ENCODE results near the gene ARHGEF3.
"Not testable (repeated sequence)": the region's sequence is repeated elsewhere in the genome, so short reads cannot be mapped to it uniquely, and the experiment has no call there.

ARHGEF3 gene

DNA sequence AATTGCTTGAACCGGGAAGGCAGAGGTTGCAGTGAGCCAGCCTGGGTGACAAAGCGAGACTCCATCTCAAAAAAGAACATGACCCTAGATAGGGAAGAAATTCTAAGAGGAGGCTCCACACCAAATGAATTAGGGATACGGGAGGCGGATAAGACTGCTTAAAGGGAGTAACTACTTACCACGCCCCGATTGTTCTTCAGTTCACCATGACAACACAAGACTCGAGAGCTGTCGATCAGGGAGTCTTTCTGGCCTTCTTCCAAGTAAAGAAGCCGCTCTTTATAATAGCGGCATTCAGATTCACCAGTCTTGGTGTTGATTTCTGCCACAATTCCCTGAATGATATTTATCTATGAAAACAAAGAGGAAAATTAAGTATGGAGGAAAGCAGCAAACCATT, 64.7 kb downstream of the ARHGEF3 start:
- DNase-seq (ENCODE audit: low read depth): no peak

DNA sequence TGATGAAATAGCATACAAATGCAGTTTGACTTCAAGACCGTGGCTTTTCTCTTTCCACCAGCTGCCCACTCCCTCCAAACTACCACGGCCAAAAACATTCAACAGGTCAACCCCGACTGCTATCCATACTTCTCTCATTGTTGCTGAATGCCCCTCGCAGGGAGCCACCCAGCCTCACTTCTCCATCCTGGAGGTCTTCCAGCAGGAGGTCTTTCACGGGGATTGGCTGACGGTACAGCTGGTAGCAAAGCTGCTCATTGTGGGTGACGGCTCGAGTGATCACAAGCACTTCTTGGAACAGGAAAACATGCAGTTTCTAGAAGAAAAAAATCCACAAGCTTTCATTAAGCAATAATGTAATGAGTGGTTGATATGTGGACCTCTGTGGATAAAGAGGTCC, 69.6 kb downstream of the ARHGEF3 start:
- no peak for DNase-seq (ENCODE audit: low read depth)

DNA sequence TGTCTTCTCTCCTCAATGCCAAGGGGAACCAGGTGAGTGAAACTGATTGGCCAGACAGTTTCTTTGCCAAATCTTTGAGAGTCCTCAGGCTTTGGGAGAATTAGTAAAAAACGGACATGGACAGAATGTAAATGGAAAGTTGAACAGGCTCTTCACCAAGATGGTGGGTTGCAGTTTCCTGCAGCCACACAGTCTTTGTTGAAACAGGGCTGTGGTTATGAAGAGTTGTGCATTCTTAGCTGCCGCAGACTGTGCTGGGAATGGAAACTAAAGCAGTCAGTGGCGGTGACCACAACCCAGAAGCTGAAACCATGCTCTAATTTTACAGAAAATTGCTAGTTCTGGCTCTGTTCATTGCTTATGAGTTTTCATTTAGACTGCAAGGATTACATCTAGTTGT, 76.6 kb downstream of the ARHGEF3 start:
- DNase-seq (ENCODE audit: low read depth): peak; percentile 38

DNA sequence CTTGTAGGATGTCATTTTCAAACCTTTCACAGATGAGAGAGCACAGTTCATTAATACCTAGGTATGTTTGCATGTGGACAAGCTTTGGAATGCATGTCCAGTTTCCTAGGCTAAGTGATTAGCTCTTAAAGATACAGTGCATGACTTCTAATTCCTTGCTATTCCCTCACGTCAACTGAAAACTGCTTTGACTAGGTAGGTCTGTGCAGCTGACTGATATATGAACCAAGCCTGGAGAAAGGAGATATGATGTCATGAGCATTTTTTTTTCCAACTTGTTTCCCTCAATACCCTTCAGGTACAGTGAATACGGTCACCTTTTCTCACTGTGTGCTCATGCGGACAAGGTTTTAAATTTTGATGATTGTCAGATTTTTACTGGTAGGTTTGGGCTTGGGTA, 77.1 kb downstream of the ARHGEF3 start:
- no peak for DNase-seq (ENCODE audit: low read depth)

DNA sequence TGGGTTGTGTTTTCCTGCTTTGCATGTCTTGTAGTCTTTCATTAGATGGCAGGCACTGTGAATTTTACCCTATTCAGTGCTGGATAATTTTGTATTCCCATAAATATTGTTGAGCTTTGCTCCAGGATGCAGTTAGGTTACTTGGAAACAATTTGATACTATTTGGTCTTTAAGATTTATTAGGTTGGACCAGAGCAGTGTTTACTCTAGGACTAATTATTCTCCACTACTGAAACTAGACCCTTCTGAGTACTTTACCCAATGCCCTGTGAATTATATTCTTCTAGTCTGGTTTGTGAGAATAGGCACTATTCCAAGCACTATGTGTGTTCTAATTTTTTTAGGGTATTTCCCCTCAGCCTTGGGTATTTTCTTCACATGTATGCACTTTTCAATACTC, 80.9 kb downstream of the ARHGEF3 start:
- no peak for DNase-seq (ENCODE audit: low read depth)

DNA sequence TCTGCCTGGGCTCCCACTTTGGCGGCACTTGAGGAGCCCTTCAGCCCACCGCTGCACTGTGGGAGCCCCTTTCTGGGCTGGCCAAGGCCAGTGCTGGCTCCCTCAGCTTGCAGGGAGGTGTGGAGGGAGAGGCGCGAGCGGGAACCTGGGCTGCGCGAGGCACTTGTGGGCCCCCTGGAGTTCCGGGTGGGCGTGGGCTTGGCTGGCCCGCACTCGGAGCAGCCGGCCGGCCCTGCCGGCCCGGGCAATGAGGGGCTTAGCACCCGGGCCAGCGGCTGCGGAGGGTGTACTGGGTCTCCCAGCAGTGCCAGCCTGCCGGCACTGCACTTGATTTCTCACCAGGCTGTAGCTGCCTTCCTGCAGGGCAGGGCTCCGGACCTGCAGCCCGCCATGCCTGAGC, 82.9 kb downstream of the ARHGEF3 start:
- DNase-seq (ENCODE audit: low read depth): not testable (repeated sequence)

DNA sequence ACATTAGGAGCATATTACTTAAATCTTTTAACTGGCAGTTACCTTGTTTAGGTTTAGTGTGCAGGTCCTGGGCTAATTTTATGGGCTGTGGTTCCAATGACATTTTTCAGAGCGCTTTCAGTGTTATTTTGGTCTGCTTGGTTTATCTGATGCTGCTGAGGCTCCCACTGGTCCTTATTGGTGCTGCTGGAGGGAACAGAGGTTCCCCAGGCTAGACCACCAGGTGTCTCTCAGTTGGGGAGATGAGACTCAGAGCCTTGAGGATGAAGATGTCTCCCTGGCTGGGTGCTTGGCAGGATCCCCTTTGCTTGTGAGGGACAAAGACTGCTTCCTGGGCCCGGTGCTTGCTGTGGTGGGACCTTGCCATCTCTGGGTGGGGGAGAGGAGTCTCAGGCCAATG, 90.4 kb downstream of the ARHGEF3 start:
- DNase-seq (ENCODE audit: low read depth): no peak

DNA sequence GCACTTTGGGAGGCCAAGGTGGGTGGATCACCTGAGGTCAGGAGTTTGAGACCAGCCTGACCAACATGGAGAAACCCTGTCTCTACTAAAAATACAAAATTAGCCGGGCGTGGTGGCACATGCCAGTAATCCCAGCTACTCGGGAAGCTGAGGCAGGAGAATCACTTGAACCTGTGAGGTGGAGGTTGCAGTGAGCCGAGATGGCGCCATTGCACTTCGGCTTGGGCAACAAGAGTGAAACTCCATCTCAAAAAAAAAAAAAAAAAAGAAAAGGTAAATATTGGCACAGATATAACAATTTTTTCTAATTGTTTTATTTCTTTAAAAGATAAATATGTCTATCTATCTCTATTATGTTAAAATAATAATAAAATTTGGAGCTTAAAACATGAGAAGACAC, 94.3 kb downstream of the ARHGEF3 start:
- DNase-seq (ENCODE audit: low read depth): not testable (repeated sequence)

DNA sequence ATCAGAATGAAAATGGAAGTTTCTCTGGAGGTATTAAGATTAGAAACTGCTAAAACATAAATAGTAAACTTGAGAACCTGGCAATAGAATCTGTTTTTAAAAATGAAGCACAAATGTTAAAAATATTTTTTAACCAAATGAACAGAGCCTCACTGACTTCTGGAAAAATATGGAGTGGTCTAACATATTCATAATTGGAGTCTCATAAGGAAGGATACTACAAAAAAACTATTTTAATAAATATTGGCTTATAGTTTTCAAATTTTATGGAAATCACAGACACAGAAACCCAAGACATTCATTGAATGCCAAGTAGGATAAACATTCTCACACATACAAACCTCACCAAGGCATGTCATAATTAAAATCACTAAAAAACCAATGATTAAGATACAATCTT, 95.1 kb downstream of the ARHGEF3 start:
- DNase-seq (ENCODE audit: low read depth): no peak

DNA sequence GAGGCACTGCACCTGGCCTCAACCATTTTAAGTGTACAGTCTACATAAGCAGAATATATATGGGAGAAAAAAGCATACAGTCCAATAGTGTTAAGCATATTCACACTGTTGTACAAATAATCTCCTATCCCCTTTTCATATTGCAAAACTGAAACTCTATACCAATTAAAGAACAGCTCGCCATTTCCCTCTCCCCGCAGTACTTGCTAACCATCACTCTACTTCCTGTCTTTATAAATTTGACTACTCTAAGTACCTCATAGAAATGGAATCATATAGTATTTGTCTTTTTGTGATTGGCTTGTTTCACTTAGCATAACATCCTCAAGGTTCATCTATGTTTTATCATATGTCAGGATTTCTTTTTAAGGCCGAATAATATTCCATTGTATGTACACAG, 97.0 kb downstream of the ARHGEF3 start:
- DNase-seq (ENCODE audit: low read depth): no peak

DNA sequence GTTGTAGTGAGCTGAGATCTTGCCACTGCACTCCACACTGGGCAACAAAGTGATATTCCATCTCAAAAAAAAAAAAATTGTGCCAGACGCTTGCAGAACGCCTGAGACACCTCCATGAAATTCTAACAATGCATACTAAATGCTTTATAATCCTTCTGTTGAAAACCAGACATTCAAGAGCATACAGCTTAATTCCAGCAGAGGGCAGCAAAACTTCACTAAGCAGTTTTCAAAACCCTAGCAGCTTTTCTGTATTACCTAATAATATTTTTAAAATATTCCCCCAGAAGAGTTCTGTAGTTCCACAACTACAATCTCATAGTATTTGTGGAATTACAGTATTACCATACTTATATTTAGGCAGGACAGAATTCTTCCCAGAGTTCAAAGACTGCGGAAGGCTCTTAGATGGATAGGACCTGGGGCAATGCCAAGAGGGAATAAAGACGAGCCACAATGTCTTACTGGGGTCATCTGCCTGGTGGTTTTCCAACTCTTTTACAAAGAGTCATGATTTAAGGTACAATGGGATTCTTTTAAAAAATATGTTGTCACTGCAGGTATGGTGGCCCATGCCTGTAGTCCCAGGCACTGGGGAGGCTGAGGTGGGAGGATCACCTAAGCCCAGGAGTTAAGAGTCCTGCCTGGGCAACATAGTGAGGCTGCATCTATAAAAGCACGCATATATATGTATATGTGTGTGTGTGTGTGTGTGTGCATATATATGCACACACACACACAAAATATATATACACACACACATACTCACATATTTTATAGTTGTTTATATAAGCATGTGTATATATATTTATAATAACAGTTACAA, 99.0 kb downstream of the ARHGEF3 start:
- DNase-seq (ENCODE audit: low read depth): no peak

DNA sequence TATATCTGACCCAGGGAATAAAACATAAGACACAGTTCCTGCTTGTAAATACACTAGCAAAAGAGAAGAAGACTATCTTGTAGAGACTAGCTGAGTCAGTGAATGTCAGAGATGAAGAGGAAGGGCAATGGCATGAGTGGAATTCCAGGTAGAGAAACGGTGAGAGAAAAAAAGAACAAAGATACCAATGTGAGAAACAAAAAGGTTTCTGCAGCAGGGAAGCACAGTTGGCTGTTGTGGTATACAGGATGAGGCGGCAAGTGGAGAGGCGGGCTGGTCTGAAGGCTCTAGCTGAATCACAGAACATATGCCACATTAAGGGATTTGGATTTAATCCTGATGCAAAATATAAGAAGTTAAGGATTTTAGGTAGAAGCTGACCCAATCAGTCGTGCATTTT, 101.6 kb downstream of the ARHGEF3 start:
- DNase-seq (ENCODE audit: low read depth): no peak

DNA sequence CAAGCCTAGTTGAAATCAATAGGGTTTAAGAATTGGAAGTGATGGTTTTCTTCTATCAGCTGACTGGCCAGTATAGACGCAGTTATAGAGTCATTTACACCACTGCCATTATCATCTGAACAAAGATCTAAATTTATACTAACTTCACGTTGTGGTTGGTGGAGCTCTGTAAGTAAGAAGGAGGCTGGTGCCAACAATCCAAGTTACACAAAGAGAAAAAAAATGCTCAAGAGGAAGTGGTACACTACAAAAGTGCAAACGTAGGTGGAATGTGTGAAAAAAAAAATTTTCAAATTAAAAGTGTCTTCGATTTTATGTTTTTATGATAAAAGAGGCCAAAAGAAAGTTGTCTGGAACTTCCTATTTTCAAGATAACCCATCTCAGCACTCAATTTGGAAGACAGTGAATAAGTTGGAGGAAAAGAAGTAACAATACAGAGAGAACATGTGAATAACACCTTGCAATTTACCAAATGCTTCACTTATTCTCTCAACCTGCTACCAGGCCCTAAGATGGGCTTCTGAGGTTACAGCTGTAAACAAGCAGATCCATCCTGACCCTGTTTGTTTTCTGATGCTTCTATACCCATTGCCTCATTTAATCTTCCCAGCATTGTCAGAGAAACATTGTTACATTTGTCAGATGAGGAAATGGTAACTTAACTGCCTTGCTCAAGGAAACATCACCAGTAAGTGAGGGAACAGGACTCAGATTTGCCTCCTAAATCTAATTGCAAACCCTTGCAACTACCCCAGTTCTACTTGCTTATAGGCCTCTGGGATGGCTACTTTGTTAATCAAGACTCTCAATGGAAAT, 106.7 kb downstream of the ARHGEF3 start:
- no peak for DNase-seq (ENCODE audit: low read depth)

DNA sequence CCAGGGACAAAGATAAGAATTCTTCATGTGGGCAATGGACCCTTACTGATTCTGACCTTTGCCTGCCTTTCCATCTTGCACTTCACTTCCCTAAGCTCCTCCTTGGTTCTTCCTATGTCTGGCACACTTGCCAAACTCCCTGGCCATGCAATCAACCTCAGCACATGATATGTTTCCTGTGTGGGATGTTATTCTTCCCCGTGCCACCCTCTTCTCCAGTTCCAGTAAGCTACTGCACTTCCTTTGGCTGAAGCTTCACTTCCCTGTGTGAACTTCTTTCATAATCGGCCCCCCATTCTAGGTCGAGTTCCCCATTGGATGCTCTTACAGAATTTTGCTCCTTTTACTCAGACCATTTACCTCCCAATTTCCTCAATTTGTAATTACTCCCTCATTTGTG, 108.0 kb downstream of the ARHGEF3 start:
- DNase-seq (ENCODE audit: low read depth): no peak

DNA sequence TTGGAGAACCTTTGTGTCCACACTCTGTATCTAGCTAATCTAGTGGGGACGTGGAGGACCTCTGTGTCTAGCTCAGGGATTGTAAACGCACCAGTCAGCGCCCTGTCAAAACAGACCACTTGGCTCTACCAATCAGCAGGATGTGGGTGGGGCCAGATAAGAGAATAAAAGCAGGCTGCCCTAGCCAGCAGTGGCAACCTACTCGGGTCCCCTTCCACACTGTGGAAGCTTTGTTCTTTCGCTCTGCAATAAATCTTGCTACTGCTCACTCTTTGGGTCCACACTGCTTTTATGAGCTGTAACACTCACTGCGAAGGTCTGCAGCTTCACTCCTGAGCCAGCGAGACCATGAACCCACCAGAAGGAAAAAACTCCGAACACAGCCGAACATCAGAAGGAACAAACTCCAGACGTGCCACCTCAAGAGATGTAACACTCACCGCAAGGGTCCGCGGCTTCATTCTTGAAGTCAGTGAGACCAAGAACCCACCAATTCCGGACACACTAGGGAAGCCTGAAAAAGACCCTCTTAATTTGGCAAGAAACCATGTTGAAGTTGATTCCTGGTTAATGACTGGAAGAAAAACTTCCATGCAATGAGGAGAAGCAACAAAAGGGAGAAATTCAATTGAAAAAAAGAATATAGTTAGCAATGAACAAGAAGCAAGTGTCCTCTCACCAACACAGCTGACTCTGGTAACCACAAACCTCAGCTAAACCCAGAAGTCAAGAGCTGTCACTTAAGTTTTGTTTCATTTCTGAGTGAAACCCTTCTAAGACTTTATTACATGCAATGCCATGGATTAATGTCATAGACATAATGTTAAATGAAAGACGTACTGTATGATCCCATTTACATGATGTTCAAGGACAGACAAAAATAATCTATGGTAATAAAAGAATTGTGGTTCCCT, 109.0 kb downstream of the ARHGEF3 start:
- DNase-seq (ENCODE audit: low read depth): not testable (repeated sequence)

DNA sequence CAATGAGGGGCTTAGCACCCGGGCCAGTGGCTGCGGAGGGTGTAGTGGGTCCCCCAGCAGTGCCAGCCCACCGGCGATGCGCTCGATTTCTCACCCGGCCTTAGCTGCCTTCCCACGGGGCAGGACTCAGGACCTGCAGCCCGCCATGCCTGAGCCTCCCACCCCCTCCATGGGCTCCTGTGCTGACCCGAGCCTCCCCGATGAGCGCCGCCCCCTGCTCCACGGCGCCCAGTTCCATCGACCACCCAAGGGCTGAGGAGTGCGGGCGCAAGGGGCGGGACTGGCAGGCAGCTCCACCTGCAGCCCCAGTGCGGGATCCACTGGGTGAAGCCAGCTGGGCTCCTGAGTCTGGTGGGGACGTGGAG, 109.8 kb downstream of the ARHGEF3 start:
- not testable (repeated sequence) for DNase-seq (ENCODE audit: low read depth)

DNA sequence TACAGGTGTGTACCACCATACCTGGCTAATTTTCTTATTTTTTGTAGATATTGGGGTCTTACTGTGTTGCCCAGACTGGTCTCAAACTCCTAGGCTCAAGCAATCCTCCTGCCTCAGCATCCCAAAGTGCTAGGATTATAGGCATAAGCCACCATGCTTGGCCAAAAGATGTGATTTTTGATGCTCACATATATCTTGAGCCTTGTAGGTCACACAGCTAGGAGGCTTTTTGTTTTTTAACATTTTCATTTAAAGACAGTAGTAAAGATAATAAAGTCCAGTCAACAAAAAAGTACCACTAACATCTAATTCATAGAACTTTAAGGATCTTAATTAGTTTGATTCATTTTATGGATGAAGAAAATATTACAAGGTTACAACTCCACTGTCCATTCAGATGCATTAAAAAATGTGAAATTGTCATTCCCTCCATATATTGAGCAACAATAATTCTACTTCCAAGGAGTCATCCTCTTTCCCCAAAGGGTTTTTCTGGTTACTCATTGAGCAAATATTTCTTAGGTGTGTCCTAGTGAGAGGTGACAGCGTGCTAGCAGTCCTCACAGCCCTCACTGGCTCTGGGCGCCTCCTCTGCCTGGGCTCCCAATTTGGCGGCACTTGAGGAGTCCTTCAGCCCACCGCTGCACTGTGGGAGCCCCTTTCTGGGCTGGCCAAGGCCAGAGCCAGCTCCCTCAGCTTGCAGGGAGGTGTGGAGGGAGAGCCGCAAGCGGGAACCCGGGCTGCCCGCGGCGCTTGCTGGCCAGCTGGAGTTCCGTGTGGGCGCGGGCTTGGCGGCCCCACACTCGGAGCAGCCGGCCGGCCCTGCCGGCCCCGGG, 110.4 kb downstream of the ARHGEF3 start:
- no peak for DNase-seq (ENCODE audit: low read depth)

DNA sequence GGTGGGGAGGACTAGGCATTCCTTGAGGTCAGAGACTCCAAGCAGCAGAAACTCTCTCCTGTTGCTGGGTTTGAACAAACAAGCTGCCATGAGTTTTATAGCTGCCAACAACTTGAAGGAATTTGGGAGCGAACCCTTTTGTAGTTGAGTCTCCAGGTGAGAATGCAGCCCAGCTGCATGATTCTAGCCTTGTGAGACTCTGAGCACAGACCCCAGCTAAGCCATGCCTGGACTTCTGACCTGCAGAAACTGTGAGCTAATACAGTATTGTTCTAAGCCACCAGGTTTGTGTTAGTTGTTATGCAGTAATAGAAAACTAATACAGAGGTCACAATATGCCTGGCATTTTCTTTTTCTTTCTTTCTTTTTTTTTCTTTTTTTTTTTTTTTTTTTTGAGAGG, 112.4 kb downstream of the ARHGEF3 start:
- DNase-seq (ENCODE audit: low read depth): no peak

DNA sequence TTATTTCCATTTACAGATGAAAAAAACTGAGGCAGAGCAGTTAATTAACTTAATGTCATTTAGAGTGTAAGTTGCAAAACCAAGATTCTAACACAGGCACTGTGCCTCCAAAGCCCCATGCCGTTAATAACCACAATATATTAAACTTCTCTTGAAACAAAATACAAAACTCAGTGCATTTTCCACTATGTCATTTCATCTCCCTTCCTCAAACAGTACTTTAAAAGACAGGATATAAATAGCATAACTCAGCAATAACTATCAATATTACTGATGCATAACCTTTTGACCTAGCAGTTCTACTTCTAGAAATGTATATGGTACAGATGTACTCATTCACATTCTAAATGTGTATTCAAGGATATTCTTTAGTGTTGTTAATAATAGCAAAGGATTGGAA, 113.6 kb downstream of the ARHGEF3 start:
- DNase-seq (ENCODE audit: low read depth): no peak

DNA sequence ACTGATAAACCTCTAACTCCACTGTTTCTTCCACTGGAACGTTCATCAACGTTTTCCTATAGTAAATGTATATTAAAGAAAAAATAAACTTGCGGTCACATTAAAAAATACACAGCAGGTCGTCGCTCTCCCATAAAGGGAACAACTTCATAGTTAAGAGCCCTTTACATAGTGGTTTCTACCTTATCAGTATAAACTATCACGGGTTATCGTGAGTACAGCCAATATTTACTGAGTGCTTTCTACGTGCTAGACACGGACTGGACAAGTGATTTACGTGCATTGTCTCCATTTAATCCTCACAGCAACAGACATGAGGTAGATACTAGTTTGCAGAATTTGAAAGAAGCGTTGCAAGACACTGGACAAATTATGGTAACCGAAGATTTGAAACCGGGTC, 117.7 kb downstream of the ARHGEF3 start:
- no peak for DNase-seq (ENCODE audit: low read depth)

DNA sequence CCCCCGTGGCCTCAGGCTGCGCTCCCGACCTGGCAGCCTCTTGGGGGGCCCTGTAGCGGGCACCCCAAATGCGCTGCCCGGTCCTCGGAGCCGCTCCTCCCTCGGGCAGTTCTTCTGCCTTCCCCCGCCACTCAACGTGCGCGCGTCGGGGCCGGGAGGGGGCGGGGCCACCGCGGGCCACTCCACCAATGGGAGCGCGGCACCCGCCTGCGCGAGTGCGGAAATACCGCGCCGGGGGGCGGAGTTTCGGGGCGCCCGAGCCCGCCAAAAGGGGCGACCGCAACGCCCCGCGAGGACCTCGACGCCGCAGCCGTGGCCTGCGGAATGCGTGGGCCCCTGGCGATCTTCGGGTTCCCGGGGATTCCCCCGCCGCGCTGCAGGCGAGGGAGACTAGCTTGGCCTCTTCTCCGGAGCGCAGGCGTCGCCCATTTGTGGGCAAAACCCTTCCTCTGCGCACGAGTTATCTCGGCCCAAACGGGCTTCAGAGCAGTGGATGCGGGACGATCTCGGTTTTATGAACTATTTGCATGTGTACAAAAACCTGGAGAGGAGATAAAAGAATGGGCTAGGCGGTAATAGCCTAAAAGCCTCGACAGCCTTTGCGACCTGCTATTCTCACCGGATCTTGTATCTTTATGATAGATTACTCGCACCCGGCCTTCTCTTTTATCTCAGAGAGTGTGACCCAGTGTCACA, 118.5 kb downstream of the ARHGEF3 start, which contains the start of gene TASOR:
Gene TASOR, minus strand, starts transcription at position 144 of the 696 bp plus-strand sequence. CDS start 259 bp downstream, outside the sequence.
- DNase-seq (ENCODE audit: low read depth): peak; percentile 79
